Measurements from ENCODE around the gene PRKG1.

Gene PRKG1

GRCh38 chr10:51471271-51471670, 397.0 kb downstream of the PRKG1 start:
- H3K27ac ChIP-seq (ENCODE audit: low read depth, low read length): no peak overlapping the region
- no peaks in the 10 kb centered on the region for H4K20me1 ChIP-seq (ENCODE audit: low read depth, low read length)
- H3K9me2 ChIP-seq (replicated peaks; ENCODE audit: insufficient read depth, low read length): no peaks in the 10 kb centered on the region
- H3K79me2 ChIP-seq (ENCODE audit: insufficient read depth, low read length): no peaks in the 10 kb centered on the region
- H2AFZ ChIP-seq (ENCODE audit: low read depth, low read length, severe bottlenecking): no peak overlapping the region
- H3K27me3 ChIP-seq (ENCODE audit: low read length): no peaks in the 10 kb centered on the region
- H3F3A ChIP-seq (ENCODE audit: insufficient read depth): no peaks in the 10 kb centered on the region
- H3K36me3 ChIP-seq (ENCODE audit: low read length): no peaks in the 10 kb centered on the region; the same call in 1 of the 2 replicates
- no peak overlapping the region for H3K4me3 ChIP-seq (ENCODE audit: insufficient read depth, low read length, poor library complexity, severe bottlenecking)
- H3K9me3 ChIP-seq (ENCODE audit: insufficient read depth, low read length): no peaks in the 10 kb centered on the region
- H3K4me2 ChIP-seq (ENCODE audit: low read depth, low read length, poor library complexity, severe bottlenecking): no peak overlapping the region
- no peak overlapping the region for H3K9ac ChIP-seq (ENCODE audit: low read length)
- TF ChIP-seq CTCF (IDR thresholded peaks at IDR 0.05; ENCODE audit: insufficient read depth, low read length, poor library complexity, severe bottlenecking) (no peak), EZH2phosphoT487 (conservative IDR thresholded peaks at IDR 0.05; ENCODE audit: low read length) (no peak)

- Histone ChIP-seq H4K20me1 (ENCODE audit: low read depth, low read length) (no peaks in the 10 kb centered on the region), H3K27ac (ENCODE audit: low read depth, low read length) (no peak overlapping the region), H3K36me3 (ENCODE audit: low read length) (no peaks in the 10 kb centered on the region; the same call in 1 of the 2 replicates), H3K9me3 (ENCODE audit: insufficient read depth, low read length) (no peaks in the 10 kb centered on the region), H3K9me2 (replicated peaks; ENCODE audit: insufficient read depth, low read length) (no peaks in the 10 kb centered on the region), H3K9ac (ENCODE audit: low read length) (no peak overlapping the region), H2AFZ (ENCODE audit: low read depth, low read length, severe bottlenecking) (no peak overlapping the region), H3K79me2 (ENCODE audit: insufficient read depth, low read length) (no peaks in the 10 kb centered on the region), H3K4me2 (ENCODE audit: low read depth, low read length, poor library complexity, severe bottlenecking) (no peak overlapping the region), H3K4me3 (ENCODE audit: insufficient read depth, low read length, poor library complexity, severe bottlenecking) (no peak overlapping the region), H3K27me3 (ENCODE audit: low read length) (no peaks in the 10 kb centered on the region), H3F3A (ENCODE audit: insufficient read depth) (no peaks in the 10 kb centered on the region)
- TF ChIP-seq EZH2phosphoT487 (conservative IDR thresholded peaks at IDR 0.05; ENCODE audit: low read length): no peak
- TF ChIP-seq CTCF (IDR thresholded peaks at IDR 0.05; ENCODE audit: insufficient read depth, low read length, poor library complexity, severe bottlenecking): no peak
Observed at GRCh38 chr10:51472154-51472553, 397.9 kb downstream of the PRKG1 start.

GRCh38 chr10:51479711-51480110, 405.4 kb downstream of the PRKG1 start:
- TF ChIP-seq CTCF (IDR thresholded peaks at IDR 0.05; ENCODE audit: insufficient read depth, low read length, poor library complexity, severe bottlenecking) (no peak), EZH2phosphoT487 (conservative IDR thresholded peaks at IDR 0.05; ENCODE audit: low read length) (no peak)
- no peaks in the 10 kb centered on the region for H3K79me2 ChIP-seq (ENCODE audit: insufficient read depth, low read length)
- no peak overlapping the region for H2AFZ ChIP-seq (ENCODE audit: low read depth, low read length, severe bottlenecking)
- H3K9me3 ChIP-seq (ENCODE audit: insufficient read depth, low read length): no peaks in the 10 kb centered on the region
- H3K4me2 ChIP-seq (ENCODE audit: low read depth, low read length, poor library complexity, severe bottlenecking): no peak overlapping the region
- no peaks in the 10 kb centered on the region for H3K36me3 ChIP-seq (ENCODE audit: low read length)
- H3K4me3 ChIP-seq (ENCODE audit: insufficient read depth, low read length, poor library complexity, severe bottlenecking): no peak overlapping the region
- H4K20me1 ChIP-seq (ENCODE audit: low read depth, low read length): no peaks in the 10 kb centered on the region
- no peaks in the 10 kb centered on the region for H3K9me2 ChIP-seq (replicated peaks; ENCODE audit: insufficient read depth, low read length)
- H3K27ac ChIP-seq (ENCODE audit: low read depth, low read length): no peak overlapping the region
- H3K27me3 ChIP-seq (ENCODE audit: low read length): no peaks in the 10 kb centered on the region
- no peaks in the 10 kb centered on the region for H3F3A ChIP-seq (ENCODE audit: insufficient read depth)
- no peak overlapping the region for H3K9ac ChIP-seq (ENCODE audit: low read length)
